NCI-H460 (cell line): ENCODE results near the gene HLA-DOB. TPM values are rescaled to one million over a fixed set of nuclear protein-coding genes. Genes with fewer than 3 reads are reported as not detected.

Experiments used
- DNase-seq: peaks from one replicate; pipeline ENCODE4 v3.0.0-alpha.2; 2016; ENCODE audit warnings: low read depth; ENCODE audit errors: extremely low read depth
- total RNA-seq: library from RNA; depleted of rRNA; stranded (reverse); fragments of >200 nt; shearing (Covaris generic); gene quantifications from 2 replicates; pipeline ENCODE4 v1.2.3, GENCODE V29; 2014

The HLA-DOB gene
- total RNA-seq, 1 experiment from 2014 or later = 0.40 TPM

- DNase-seq = peak; percentile 91
Measured at GRCh38 chr6:32843979-32844838, 27.4 kb upstream of the HLA-DOB start, which contains the start of gene PSMB8. TSS of gene PSMB8 (minus strand) at chr6:32844047. CDS start at chr6:32843996, 51 bp downstream.

GRCh38 chr6:32843331-32843978 lies 26.7 kb upstream of the HLA-DOB start:
- no peak for DNase-seq

GRCh38 chr6:32842690-32843089 lies 25.9 kb upstream of the HLA-DOB start:
- no peak for DNase-seq

GRCh38 chr6:32842021-32842650 lies 25.3 kb upstream of the HLA-DOB start:
- no peak for DNase-seq

DNA sequence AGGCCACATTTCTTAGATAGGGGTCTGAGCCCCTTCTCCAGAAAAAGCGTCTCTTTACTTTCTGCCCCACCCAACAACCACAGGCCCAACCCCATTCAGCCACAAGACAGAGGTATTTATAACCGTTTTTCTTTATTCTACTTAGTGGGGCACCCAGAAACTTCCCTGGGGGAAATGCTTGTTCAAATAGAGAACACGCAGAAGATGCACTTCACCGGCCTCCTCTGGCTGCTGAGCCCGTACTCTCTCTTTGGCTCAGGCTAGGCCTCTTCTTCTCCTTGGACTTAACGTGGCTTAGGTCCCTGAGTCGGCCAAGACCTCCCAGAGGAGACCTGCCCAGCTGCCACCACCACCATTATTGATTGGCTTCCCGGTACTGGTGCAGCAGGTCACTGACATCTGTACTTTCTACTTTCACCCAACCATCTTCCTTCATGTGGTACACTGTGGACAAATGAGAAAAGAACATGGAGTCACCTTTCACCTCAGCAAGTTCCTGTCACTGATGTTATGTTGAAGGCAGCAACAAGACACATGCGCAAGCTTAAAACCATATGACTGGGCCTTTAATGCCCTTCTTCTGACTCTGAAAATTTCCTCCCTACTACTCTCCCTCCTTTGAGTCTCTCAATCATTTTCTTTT lies 23.9 kb upstream of the HLA-DOB start:
- no peak for DNase-seq

GRCh38 chr6:32839356-32839755 lies 22.6 kb upstream of the HLA-DOB start:
- no peak for DNase-seq

GRCh38 chr6:32838114-32838958 lies 21.5 kb upstream of the HLA-DOB start, which contains the start of gene TAP2:
TSS of gene TAP2 (minus strand) at chr6:32838739. CDS start at chr6:32838233, 506 bp downstream.
- peak; percentile 84 for DNase-seq

- no peak for DNase-seq
Measured at GRCh38 chr6:32837651-32838113, 20.9 kb upstream of the HLA-DOB start.

DNA sequence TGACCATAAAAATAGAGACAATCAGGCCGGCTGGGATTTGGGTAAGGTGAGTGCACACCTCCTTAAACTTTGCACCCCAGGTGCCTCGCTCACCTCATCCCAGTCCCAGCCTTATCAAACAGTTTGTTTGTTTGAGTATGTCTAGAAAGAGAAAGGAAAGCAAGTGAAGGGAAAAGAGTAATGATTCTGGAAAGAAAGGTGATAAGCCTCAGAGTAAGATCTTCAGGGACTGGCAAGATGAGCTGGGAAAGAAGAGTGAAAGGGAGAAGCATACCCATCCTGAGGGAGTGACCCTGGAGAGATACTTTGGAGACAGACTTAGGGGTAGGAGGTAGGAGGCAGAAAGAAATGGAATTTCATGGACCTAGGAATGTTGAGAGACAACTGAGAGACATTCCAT lies 20.1 kb upstream of the HLA-DOB start:
- no peak for DNase-seq

DNA sequence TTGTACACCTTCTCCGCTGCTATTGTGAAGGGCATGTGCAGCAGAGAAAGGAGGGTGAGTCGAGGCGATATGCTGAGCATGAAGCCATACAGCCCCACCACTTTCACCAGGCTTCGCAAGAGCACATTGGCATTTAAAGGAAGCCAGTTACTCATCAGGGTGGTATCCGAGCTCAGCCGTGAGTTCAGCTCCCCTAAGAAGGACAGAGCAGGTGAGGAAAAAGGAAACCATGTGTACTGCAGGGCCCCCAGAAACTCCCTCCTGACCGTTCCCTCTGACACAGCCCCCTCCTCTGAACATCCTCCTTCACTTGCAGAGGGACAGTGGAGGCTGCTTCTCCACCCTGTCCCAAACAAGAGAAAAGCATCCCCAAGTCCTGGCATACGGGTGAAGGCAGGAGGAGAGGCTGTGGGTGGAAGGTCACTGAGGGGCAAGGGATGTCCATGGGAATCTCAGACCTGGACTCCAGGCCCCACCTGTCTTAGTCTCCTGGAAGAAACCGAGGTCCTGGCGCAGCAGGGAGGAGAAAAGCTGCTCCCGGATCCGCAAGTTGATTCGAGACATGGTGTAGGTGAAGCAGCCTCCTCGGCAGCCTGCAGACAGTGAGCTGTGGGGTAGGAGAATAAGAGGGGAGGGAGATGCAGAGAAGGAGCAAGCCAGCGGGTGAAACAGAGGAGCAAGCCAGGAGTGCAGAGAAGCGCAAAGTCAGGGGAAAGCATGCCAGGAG lies 18.5 kb upstream of the HLA-DOB start:
- no peak for DNase-seq

- DNase-seq = no peak
Measured at GRCh38 chr6:32833664-32834063, 16.9 kb upstream of the HLA-DOB start.

DNA sequence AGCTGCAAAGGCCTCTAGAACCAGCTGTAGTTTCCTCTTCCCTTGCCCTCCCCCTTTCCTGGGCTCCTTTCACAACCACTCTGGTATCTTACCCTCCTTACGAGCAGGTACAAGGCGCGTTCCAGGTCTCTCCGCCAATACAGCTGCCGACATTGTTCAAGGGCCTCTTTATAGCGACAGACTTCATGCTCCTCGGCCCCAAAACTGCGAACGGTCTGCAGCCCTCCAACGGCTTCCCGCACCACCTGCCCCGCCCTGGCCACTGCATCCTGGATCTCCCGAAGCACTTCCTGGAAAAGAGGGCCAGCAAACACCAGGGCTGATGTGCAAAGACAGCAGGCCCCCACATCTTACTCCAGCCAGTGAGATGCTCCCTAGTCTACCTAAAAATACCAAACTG lies 15.7 kb upstream of the HLA-DOB start:
- DNase-seq = no peak

- DNase-seq = no peak
Measured at GRCh38 chr6:32830936-32831335, 14.1 kb upstream of the HLA-DOB start.

GRCh38 chr6:32830017-32830416 lies 13.2 kb upstream of the HLA-DOB start:
- no peak for DNase-seq

- no peak for DNase-seq
Measured at GRCh38 chr6:32829495-32829894, 12.7 kb upstream of the HLA-DOB start.

GRCh38 chr6:32827025-32827424 lies 10.2 kb upstream of the HLA-DOB start:
- no peak for DNase-seq

DNA sequence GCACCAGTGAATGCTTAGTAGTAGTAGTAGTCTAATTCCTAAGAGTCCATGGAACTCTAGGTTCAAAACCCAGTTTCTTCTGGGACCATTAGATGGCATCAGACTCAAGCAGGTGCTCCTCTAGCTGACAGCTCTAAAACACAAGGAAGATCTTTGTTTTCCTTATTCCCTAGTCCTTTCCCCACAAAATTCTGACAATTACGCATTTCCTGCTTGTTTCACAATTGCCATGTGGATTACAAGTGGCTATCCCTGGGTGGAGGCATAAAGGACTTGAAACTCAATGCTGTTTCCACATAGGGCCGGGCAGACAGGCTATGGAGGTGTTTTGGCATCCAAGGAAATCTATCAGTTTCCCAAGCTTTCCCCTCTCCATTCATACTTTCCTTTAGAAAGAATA lies 9.2 kb upstream of the HLA-DOB start:
- peak; percentile 73 for DNase-seq

- DNase-seq = peak; percentile 40
Measured at GRCh38 chr6:32819729-32820128, 2.9 kb upstream of the HLA-DOB start.

DNA sequence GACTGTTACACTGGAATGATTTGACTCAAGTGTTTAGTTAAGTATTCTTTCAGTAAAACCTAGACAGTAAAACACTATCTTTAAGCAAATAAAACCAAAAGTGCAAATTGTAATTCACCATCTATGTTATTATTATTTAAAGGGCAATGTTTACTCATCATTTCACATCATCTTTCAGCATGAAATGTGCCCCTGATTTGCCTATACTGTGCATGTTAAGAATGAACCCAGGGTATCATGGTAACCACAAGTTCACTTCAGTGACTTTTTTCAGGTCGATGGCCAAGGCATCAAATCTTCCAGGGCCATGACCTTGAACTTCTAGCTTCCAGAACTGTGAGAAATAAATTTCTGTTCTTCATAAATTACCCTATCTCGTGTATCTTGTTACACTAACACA lies 2.1 kb upstream of the HLA-DOB start:
- DNase-seq = no peak
